Astrocyte of the spinal cord (primary cell): ENCODE data around the gene TMEM219.

Experiments used
- DNase-seq: peaks from one replicate; pipeline ENCODE4 v3.0.0; 2011; ENCODE audit warnings: low read depth, low spot score
- H3K4me3 ChIP-seq: 2 replicates; pipeline ENCODE4 v1.5.1; 2011; ENCODE audit warnings: low read depth, mild to moderate bottlenecking, low read length, moderate library complexity
- CTCF ChIP-seq: IDR thresholded peaks from 2 replicates; pipeline ENCODE4 v1.5.1; 2012; ENCODE audit warnings: low read depth, mild to moderate bottlenecking, low read length, inconsistent platforms
- in situ Hi-C: cut with HindIII; loops from 2 replicates; pipeline ENCODE4 v1.10.0; 2017; ENCODE audit warnings: low sequenced_read_pairs

The TMEM219 gene

GRCh38 chr16:29961479-29962343 is at the start of gene TMEM219:
TSS of gene TMEM219 (plus strand) at chr16:29962079. CDS start at chr16:29963144, 1,065 bp downstream.
- peak; percentile 88 for DNase-seq
- in situ Hi-C loops = no loop called here
- H3K4me3 ChIP-seq = peak within 1 kb of the TSS; percentile 77
- peak; percentile 45 for TF ChIP-seq CTCF

- DNase-seq = no peak
- H3K4me3 ChIP-seq = no peak overlapping the region
- in situ Hi-C loops = no loop called here
- no peak for TF ChIP-seq CTCF
These were observed 49.8 kb upstream of the TMEM219 start for GRCh38 chr16:29912087-29912486.

GRCh38 chr16:29913514-29913913 is 48.4 kb upstream of the TMEM219 start:
- no peak for TF ChIP-seq CTCF
- in situ Hi-C loops = no loop called here

GRCh38 chr16:29915590-29916247 is 46.2 kb upstream of the TMEM219 start:
- in situ Hi-C loops = no loop called here
- no peak for DNase-seq
- H3K4me3 ChIP-seq = no peak overlapping the region
- no peak for TF ChIP-seq CTCF

More at GRCh38 chr16:29913514-29913913, 48.4 kb upstream of the TMEM219 start:
- H3K4me3 ChIP-seq = no peak overlapping the region
- DNase-seq = no peak

- H3K4me3 ChIP-seq = no peak overlapping the region
- in situ Hi-C loops = no loop called here
- no peak for DNase-seq
- TF ChIP-seq CTCF = no peak
These were observed 44.9 kb upstream of the TMEM219 start for GRCh38 chr16:29916979-29917378.

GRCh38 chr16:29920288-29921033 is 41.4 kb upstream of the TMEM219 start:
- no peak for DNase-seq
- TF ChIP-seq CTCF = no peak
- no peak overlapping the region for H3K4me3 ChIP-seq
- in situ Hi-C loops = no loop called here
